ENCODE results near the gene DAPK1. TPM values are rescaled to one million over a fixed set of nuclear protein-coding genes. Genes with fewer than 3 reads are reported as not detected.

The DAPK1 gene
- total and polyA plus RNA-seq, 12 donors, result 5.4 to 44.6 (median 21.3) TPM

DNA sequence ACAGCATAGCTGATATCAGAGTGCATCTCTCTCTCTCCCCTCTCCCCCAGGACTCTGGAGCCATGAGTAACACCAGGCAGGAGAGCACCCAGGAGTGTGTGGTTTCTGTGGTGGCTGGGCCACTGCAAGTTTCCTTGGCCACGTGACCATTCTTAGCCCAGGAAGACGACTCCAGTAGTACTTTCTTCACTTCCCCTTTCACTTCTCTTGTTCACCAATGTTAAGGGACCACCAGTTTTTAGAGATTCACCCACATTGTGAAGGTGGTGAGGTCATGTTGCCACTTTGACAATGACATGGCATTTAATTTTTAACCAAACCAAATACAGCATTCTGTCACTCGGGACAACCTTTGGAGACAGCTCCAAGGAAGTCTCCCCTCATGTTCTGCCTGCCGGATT is 17.9 kb upstream of the DAPK1 start:
- DNase-seq, result peak in 6 of 7 donors; percentile 32 to 61 (median 42)
- Histone ChIP-seq H3K4me1 (replicated peaks in 1 of 2) (no peaks in the 10 kb centered on the region), H3K9me3 (replicated peaks in 1 of 3) (no peaks in the 10 kb centered on the region), H3K36me3 (replicated peaks in 1 of 2) (no peaks in the 10 kb centered on the region), H3K4me3 (no peak overlapping the region), H3K27ac (no peak overlapping the region), H3K27me3 (no peaks in the 10 kb centered on the region)
- WGBS, 4 donors, result 63 to 83% (median 78%) methylated on average over 4 of the region's 4 CpGs
- intact Hi-C loops (cut with DNase I), result no loop called here
- TF ChIP-seq, protein P1, sequence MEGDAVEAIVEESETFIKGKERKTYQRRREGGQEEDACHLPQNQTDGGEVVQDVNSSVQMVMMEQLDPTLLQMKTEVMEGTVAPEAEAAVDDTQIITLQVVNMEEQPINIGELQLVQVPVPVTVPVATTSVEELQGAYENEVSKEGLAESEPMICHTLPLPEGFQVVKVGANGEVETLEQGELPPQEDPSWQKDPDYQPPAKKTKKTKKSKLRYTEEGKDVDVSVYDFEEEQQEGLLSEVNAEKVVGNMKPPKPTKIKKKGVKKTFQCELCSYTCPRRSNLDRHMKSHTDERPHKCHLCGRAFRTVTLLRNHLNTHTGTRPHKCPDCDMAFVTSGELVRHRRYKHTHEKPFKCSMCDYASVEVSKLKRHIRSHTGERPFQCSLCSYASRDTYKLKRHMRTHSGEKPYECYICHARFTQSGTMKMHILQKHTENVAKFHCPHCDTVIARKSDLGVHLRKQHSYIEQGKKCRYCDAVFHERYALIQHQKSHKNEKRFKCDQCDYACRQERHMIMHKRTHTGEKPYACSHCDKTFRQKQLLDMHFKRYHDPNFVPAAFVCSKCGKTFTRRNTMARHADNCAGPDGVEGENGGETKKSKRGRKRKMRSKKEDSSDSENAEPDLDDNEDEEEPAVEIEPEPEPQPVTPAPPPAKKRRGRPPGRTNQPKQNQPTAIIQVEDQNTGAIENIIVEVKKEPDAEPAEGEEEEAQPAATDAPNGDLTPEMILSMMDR (IDR thresholded peaks at IDR 0.05), result no peak
- TF ChIP-seq POLR2A (IDR thresholded peaks at IDR 0.05), result no peak

DNA sequence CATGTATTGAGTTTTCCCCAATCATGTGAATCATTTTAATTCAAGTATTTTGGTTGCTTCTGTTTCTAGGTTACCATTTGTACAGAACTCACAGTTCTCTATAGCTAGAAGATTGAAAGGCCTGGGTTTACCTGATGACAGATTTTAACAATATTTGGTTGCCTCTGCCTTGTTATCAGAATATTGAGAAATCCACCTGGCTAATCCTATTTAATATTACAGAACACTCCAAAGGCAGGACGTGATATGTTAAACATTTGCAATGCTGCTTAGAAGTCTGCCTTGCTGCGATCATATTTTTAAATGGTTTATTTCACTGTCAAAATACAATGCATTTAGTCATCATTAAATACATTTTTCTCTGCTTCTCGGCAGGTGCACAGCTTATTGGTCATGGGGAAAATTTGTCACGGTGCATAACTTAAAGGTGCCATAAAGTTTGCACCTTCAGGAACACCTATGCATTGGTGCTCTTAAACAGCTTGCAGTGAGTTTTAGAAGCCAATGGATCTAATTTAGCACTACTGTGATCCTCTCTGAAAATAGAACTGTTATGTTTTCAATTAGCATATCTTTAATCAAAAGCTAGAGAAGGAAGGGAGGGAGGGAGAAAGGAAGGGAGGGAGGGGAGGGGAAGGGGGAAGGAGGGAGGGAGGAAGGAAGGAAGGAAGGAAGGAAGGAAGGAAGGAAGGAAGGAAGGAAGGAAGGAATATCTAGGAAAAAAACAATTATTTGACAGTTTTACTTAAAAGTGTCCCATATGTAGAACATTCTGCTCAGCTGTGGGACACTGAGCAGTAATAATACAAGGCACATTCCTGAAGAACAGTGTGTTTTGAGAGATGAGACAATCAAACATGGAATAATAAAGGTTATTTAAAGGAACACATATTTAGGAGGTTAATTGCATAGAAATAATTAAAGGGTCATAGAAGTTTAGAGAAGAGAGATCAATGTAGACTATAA is 15.5 kb upstream of the DAPK1 start:
- H3K4me1 ChIP-seq (replicated peaks in 1 of 2), result no peaks in the 10 kb centered on the region
- intact Hi-C loops (cut with DNase I), result no loop called here
- H3K36me3 ChIP-seq (replicated peaks in 1 of 2), result no peaks in the 10 kb centered on the region
- no peak for TF ChIP-seq POLR2A (IDR thresholded peaks at IDR 0.05)
- TF ChIP-seq, protein P1 (IDR thresholded peaks at IDR 0.05), result no peak
- no peaks in the 10 kb centered on the region for H3K9me3 ChIP-seq (replicated peaks in 1 of 3)
- 75 to 85% (median 79%) methylated on average over 4 of the region's 4 CpGs for WGBS, 4 donors
- no peak overlapping the region for H3K27ac ChIP-seq
- no peak overlapping the region for H3K4me3 ChIP-seq
- H3K27me3 ChIP-seq, result no peaks in the 10 kb centered on the region
- no peak for DNase-seq

DNA sequence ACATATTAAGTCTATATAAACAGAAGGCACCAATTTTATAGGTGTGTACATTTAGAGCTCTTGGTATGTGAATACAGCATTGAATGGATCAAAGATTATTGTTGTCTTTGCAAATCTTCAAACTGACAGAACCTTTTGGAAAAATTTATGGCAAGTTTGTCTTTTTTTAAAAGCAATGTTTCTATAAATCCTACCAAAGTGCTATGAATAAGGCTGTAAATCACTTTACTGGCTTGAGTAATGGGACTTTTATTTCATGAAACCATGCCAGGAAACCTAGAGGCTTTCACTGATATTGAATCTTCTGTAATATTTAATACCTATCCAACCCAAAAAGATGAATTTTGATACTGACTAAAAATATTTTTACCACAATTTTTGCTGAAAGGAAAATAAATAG is 7.4 kb upstream of the DAPK1 start:
- DNase-seq, result no peak
- intact Hi-C loops (cut with DNase I), result no loop called here
- Histone ChIP-seq H3K27me3 (peaks cover 3% of the 10 kb centered on the region), H3K27ac (no peak overlapping the region), H3K9me3 (replicated peaks in 1 of 3) (no peaks in the 10 kb centered on the region), H3K4me1 (replicated peaks in 1 of 2) (no peaks in the 10 kb centered on the region), H3K36me3 (replicated peaks in 1 of 2) (no peaks in the 10 kb centered on the region), H3K4me3 (no peak overlapping the region)
- TF ChIP-seq POLR2A (IDR thresholded peaks at IDR 0.05), result no peak
- TF ChIP-seq, protein P1 (IDR thresholded peaks at IDR 0.05), result no peak

DNA sequence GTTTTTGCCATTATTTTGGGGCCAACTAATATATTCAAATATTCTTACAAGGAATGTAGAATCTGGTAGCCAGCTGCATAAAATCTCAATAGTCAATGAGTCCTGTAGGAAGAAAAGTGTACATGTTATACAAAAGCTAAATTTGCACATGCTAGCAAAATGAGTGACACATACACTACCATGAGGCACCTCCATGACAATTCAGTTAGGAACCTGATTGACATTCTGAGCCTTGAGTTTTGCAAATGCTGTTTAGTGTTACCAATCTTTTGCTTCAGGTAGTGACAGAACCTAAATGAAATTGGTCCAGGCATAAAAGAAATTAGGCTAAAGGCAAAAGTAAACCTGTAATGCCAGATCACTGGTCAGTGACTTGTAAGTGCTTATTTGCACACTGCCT is 6.8 kb upstream of the DAPK1 start:
- TF ChIP-seq, protein P1 (IDR thresholded peaks at IDR 0.05), result no peak
- TF ChIP-seq POLR2A (IDR thresholded peaks at IDR 0.05), result no peak

More for the DNA sequence above, 6.8 kb upstream of the DAPK1 start:
- Histone ChIP-seq H3K36me3 (replicated peaks in 1 of 2) (no peaks in the 10 kb centered on the region), H3K9me3 (replicated peaks in 1 of 3) (no peaks in the 10 kb centered on the region), H3K27me3 (peaks cover 3% of the 10 kb centered on the region), H3K27ac (no peak overlapping the region), H3K4me1 (replicated peaks in 1 of 2) (no peaks in the 10 kb centered on the region), H3K4me3 (no peak overlapping the region)
- DNase-seq, result no peak
- intact Hi-C loops (cut with DNase I), result no loop called here

Measured in adrenal gland (tissue), 12 donors.